Measurements from ENCODE around the gene ZNF268.

GRCh38 chr12:133206390-133206789 is 25.1 kb downstream of the ZNF268 start:
- TF ChIP-seq RXRA (IDR thresholded peaks at IDR 0.05; ENCODE audit: insufficient read depth, low read depth, low read length) (no peak), POLR2AphosphoS5 (IDR thresholded peaks at IDR 0.05; ENCODE audit: low read depth, low read length) (no peak), CTCF (IDR thresholded peaks at IDR 0.05; ENCODE audit: control extremely low read depth in 1 of 3, insufficient read depth in 1 of 3, low read depth in 1 of 3, low read length in 3 of 3) (no peak), YY1 (IDR thresholded peaks at IDR 0.05; ENCODE audit: low read depth, low read length) (no peak)

Data from H1 (cell line).